ENCODE data around the gene HOXC10. TPM values are rescaled to one million over a fixed set of nuclear protein-coding genes. Genes with fewer than 3 reads are reported as not detected.

HOXC10 gene
- total RNA-seq, 4 donors from 2014 or later: 1.0 TPM; not detected in 3

- peaks cover 0 to 13% of the 10 kb centered on the region in 2 donors for H3K27me3 ChIP-seq
- H3K27ac ChIP-seq: peak overlapping the region in 2 of 4 donors; percentile 28 to 94
- DNase-seq: no peak
- H3K9me3 ChIP-seq: peaks cover 0 to 4% (median 0%) of the 10 kb centered on the region in 4 donors
- no peaks in the 10 kb centered on the region for H3K36me3 ChIP-seq
- H3K4me3 ChIP-seq: no peak overlapping the region
- TF ChIP-seq CTCF (IDR thresholded peaks at IDR 0.05) (no peak), POLR2A (IDR thresholded peaks at IDR 0.05) (no peak)
- H3K4me1 ChIP-seq: peaks cover 0 to 38% (median 9%) of the 10 kb centered on the region in 4 donors
Measured at GRCh38 chr12:54034785-54035310, 49.9 kb downstream of the HOXC10 start.

- peak overlapping the region in 1 of 4 donors; percentile 39 for H3K27ac ChIP-seq
- no peaks in the 10 kb centered on the region for H3K36me3 ChIP-seq
- TF ChIP-seq POLR2A (IDR thresholded peaks at IDR 0.05): no peak
- no peak for TF ChIP-seq CTCF (IDR thresholded peaks at IDR 0.05)
- no peak for DNase-seq
- H3K9me3 ChIP-seq: peaks cover 0 to 4% (median 0%) of the 10 kb centered on the region in 4 donors
- peaks cover 0 to 38% (median 9%) of the 10 kb centered on the region in 4 donors for H3K4me1 ChIP-seq
- H3K4me3 ChIP-seq: no peak overlapping the region
- peaks cover 0 to 10% of the 10 kb centered on the region in 2 donors for H3K27me3 ChIP-seq
Measured at GRCh38 chr12:54035568-54036264, 50.8 kb downstream of the HOXC10 start.

GRCh38 chr12:54036620-54037359 lies 51.8 kb downstream of the HOXC10 start:
- Histone ChIP-seq H3K9me3 (peaks cover 0 to 4% (median 0%) of the 10 kb centered on the region in 4 donors), H3K4me1 (peaks cover 0 to 37% (median 9%) of the 10 kb centered on the region in 4 donors), H3K4me3 (no peak overlapping the region), H3K27me3 (peaks cover 0 to 5% of the 10 kb centered on the region in 2 donors), H3K27ac (peak overlapping the region in 1 of 4 donors; percentile 72), H3K36me3 (no peaks in the 10 kb centered on the region)
- no peak for DNase-seq
- TF ChIP-seq CTCF (IDR thresholded peaks at IDR 0.05) (no peak), POLR2A (IDR thresholded peaks at IDR 0.05) (no peak)

GRCh38 chr12:54037360-54038283 lies 52.7 kb downstream of the HOXC10 start:
- no peaks in the 10 kb centered on the region for H3K36me3 ChIP-seq
- DNase-seq: no peak
- no peak overlapping the region for H3K4me3 ChIP-seq
- TF ChIP-seq CTCF (IDR thresholded peaks at IDR 0.05) (no peak), POLR2A (IDR thresholded peaks at IDR 0.05) (no peak)
- peaks cover 0 to 30% (median 9%) of the 10 kb centered on the region in 4 donors for H3K4me1 ChIP-seq
- peaks cover 0 to 3% (median 0%) of the 10 kb centered on the region in 4 donors for H3K9me3 ChIP-seq
- peak overlapping the region in 2 of 4 donors; percentile 63 to 72 for H3K27ac ChIP-seq
- peaks cover 0 to 5% of the 10 kb centered on the region in 2 donors for H3K27me3 ChIP-seq
